ENCODE results near the gene HTT.

HTT gene

DNA sequence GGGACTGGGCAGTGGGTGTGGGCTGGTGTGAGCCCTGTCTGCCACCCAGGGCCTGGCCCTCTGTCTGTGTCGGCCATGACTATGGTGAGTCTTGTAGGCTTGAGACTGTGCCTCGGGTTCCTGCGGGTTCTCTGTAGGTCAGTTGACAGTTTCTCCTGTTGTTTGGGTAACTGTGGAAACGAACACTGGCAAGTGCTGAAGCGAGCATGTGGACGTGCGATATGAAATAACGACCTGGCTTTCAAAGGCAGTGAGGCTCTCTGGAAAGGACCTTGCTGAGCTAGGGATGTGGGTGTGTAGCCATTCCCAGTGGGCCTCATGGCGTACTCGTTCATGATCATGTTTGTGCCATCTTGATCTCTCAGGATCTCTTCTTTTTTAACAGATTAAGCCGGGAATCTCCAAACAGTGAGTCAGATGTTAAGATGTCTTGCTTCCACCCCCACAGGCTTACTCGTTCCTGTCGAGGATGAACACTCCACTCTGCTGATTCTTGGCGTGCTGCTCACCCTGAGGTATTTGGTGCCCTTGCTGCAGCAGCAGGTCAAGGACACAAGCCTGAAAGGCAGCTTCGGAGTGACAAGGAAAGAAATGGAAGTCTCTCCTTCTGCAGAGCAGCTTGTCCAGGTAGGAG is 41.3 kb downstream of the HTT start:
- FAIRE-seq: no peak
- no peak for DNase-seq (ENCODE audit: extremely low spot score, insufficient read length, low read depth)

DNA sequence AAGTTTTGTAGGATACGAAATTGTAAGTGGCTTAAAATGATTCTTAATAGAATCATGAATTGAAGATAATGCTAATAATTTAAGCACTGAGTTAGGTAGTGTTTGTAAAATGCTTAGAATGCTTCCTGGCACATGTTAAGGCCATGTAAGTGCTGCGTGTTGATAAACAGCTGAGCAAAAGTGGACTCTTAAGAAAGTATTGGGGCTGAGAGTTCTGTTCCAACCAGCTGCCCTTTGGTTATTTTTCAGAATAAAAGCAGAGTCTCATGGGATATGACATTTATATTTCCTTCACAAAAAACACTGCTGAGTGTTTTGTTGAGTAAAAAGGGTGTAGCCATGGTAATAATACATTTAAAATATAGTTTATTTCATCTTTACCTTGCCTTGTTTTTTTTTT is 42.5 kb downstream of the HTT start:
- no peak for FAIRE-seq
- DNase-seq (ENCODE audit: extremely low spot score, insufficient read length, low read depth): no peak

DNA sequence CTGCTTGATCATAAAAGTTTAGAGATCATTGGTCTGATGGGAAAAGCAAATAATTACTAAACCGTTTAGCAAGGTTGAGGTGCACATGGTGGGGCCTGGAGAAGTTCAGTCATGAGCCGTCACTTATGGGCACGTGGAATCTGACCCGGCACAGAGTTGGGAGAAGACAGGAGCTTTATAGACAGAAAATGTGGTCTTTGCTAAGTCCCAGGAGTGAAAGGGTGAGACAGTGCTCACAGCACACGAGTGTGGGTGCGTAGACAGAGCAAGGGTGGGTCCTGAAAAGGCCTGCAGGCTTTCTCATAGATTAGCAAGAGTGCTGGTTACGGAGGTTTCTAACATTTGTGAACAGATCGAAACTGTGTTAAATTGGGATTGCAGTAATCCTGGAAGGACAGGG is 43.8 kb downstream of the HTT start:
- no peak for FAIRE-seq

DNA sequence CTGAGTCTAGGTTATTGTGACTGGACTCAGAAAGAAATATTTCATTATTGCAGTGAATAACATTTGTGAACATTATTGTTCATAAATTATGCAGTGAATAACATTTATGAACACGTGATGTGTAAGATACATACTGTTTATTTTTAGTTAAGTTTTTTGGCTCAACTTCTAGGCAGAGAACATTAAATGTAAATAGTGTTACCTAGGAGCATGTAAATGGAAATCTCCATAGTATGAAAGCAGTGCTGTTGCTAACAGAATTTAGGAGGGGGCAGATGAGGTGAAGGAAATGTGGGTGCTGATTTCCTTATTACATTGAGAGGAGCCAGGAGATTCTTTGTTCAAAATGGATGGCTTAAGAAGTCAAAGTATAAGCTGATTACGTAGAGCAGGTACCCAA is 45.0 kb downstream of the HTT start:
- no peak for FAIRE-seq
- no peak for DNase-seq (ENCODE audit: extremely low spot score, insufficient read length, low read depth)

More for the DNA sequence above, 43.8 kb downstream of the HTT start:
- no peak for DNase-seq (ENCODE audit: extremely low spot score, insufficient read length, low read depth)

DNA sequence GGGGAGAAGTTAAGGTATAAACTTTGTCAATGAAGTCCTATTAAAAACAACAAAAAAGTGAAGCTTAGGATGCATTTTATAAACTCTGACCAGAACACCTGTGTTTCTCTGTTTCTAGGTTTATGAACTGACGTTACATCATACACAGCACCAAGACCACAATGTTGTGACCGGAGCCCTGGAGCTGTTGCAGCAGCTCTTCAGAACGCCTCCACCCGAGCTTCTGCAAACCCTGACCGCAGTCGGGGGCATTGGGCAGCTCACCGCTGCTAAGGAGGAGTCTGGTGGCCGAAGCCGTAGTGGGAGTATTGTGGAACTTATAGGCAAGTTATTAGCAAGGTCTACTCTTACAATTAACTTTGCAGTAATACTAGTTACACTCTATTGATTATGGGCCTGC is 46.6 kb downstream of the HTT start:
- FAIRE-seq (no peak), DNase-seq (ENCODE audit: extremely low spot score, insufficient read length, low read depth) (no peak)

DNA sequence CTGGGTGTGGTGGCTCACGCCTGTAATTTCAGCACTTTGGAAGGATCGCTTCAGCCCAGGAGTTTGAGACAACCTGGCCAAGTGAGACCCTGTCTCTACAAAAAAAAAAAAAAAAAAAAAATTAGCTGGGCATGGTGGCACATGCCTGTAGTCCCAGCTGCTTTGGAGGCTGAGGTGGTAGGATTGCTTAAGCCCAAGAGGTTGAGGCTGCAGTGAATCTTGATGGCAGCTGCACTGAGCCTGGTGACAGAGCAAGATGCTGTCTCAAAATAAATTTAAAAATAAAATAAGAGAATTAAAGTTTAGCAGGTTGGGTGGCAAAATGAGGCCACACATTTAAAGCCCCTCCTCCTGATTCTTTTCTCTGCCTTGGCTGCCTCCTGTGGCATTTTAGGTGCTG is 47.1 kb downstream of the HTT start:
- no peak for DNase-seq (ENCODE audit: extremely low spot score, insufficient read length, low read depth)
- FAIRE-seq: no peak

DNA sequence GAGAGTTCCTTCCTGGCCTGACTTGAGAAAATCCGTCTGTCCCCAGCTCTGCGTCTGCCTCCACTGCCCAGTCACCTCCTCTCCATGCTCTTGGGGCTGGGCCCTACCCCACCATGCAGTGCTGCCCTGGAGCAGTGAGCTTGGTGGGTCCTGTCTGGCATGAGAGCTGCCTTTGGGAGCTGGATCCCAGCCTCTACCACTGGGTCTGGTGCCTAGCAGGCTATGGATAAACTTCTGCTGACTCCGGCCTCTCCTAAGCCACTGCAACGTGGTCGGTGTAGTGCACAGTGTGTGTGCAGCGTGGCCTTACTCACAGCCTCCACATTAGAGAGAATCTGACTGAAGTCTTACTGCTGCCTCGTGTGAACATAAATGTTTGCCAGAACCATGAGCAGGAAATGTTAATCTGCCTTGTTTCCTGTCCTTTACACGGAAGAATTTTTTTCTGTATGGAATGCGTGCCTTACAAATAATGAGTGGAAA is 47.6 kb downstream of the HTT start:
- DNase-seq (ENCODE audit: extremely low spot score, insufficient read length, low read depth) (no peak), FAIRE-seq (no peak)

DNA sequence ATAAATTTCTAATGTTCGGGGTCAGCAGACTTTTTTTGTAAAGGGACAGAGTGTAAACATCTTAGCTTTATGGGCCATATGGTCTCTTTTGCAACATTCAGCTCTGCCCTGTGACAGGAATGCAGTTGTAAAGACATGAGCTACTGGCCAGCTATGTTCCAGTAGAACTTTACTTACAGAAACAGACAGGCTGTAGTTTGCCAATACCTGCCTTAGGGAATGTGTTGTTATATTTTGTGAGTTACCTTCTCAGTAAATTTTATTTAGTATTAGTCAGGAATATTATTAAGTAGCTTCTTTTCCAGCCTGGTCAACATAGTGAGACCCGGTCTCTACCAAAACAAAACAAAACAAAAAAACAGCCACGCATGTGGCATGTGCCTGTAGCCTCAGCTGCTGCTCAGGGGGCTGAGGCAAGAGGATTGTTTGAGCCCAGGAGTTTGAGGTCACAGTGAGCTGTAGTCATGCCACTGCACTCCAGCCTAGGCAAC is 48.7 kb downstream of the HTT start:
- DNase-seq (ENCODE audit: extremely low spot score, insufficient read length, low read depth) (no peak), FAIRE-seq (no peak)

DNA sequence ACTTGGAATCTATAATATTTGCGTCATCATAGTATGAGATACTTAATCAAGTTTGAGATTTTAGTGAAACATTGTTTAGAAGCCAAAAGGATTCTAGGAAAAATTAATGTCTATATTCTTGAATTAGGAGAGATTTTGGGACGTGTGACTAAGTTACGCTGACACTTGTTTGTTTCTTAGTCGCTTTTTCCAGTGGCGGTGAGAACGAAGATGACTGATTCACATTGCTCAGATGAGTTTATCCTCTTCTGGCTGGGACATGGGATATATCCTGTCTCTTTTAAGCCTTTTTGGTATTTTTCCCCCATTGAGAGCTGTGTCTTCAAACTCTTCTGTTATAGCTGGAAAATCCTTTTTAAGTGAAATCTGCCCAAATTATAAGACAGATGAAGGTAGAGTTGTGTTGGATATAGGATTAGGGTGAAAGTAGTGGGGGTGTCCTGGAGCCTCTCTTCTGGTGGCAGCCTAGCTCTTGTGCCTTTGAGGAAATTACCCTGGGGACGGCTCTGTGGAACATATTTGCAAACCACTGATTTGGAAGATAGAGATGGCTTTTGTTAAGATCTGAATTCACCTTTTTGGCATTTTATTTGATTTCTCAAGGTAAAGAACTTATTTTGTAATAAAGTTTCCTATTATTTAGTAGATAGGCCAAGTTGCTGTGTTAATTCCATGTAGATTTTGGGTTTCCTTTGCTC is 49.7 kb downstream of the HTT start:
- FAIRE-seq (no peak), DNase-seq (ENCODE audit: extremely low spot score, insufficient read length, low read depth) (no peak)

DNA sequence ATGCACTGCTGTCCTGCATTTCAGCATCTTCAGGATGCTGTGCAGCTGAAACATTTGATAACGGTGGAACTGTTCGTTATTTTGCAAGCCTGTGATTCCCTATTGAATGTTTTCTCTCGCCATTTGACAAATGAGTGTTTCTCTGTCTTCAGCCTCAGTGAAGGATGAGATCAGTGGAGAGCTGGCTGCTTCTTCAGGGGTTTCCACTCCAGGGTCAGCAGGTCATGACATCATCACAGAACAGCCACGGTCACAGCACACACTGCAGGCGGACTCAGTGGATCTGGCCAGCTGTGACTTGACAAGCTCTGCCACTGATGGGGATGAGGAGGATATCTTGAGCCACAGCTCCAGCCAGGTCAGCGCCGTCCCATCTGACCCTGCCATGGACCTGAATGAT is 52.6 kb downstream of the HTT start:
- FAIRE-seq (no peak), DNase-seq (ENCODE audit: extremely low spot score, insufficient read length, low read depth) (no peak)

DNA sequence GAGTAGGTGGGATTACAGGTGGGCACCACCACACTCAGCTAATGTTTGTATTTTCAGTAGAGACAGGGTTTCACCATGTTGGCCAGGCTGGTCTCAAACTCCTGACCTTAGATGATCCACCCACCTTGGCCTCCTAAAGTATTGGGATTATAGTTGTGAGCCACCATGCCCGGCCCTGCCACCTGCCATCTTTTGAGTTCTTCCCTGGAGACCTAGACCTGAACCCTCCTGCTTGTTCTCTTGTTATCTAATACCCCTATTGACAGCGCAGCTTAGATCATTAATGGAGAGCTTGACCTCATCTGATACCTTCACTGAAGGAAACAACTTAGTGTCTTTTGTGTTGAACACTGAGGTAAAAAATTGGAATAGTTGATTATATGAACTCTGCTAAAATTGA is 53.6 kb downstream of the HTT start:
- FAIRE-seq (no peak), DNase-seq (ENCODE audit: extremely low spot score, insufficient read length, low read depth) (no peak)

DNA sequence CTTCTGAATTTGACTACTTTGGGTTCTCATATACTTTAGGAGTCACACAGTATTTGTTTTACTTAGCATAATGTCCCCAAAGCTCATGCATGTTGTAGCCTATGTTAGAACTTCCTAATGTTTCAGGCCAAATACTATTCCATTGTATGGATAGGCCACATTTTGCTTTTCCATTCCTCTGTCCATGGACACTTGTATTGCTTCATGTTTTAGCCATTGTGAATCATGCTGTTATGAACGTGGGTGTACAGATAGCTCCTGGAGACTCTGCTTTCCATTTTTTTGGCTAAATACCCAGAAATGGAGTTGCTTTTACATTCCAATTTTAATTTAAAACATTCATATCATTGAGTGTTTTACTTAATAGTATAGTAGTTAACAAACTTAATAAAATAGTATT is 54.5 kb downstream of the HTT start:
- DNase-seq (ENCODE audit: extremely low spot score, insufficient read length, low read depth) (no peak), FAIRE-seq (no peak)

DNA sequence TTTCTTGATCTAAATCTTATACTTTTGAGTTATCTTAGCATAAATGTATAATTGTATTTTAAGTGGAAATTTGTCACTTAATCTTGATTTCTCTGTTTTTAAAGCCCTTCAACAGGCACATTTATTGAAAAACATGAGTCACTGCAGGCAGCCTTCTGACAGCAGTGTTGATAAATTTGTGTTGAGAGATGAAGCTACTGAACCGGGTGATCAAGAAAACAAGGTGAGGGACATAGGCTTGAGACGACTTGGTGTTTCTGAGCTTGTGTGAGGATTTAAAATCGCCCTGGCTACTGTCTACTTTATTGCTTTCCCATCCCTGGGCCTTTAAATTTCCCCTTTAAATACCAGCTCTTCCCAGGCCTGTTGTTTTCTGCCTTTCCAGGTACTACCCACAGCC is 55.7 kb downstream of the HTT start:
- no peak for FAIRE-seq

DNA sequence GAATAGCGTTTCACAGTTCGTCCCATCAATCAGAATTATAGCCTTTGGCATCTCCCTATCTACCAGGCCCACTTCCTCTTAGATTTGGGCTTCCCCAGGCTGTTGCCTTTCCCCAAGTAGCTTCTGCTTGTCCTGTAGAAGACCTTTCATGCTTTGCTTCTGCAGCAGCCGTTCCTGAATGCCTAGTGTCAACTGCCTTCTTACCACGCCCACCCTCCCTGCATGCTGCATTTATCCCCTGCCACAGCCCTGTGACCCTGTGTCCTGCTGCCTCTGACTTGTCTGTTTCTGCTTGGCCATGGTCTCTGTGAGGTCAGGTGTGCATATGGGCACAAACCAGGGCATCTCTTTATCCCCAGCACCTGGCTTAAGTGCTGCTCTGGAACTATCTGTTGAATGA is 56.3 kb downstream of the HTT start:
- no peak for FAIRE-seq
- no peak for DNase-seq (ENCODE audit: extremely low spot score, insufficient read length, low read depth)

More for the DNA sequence above, 55.7 kb downstream of the HTT start:
- DNase-seq (ENCODE audit: extremely low spot score, insufficient read length, low read depth): no peak

DNA sequence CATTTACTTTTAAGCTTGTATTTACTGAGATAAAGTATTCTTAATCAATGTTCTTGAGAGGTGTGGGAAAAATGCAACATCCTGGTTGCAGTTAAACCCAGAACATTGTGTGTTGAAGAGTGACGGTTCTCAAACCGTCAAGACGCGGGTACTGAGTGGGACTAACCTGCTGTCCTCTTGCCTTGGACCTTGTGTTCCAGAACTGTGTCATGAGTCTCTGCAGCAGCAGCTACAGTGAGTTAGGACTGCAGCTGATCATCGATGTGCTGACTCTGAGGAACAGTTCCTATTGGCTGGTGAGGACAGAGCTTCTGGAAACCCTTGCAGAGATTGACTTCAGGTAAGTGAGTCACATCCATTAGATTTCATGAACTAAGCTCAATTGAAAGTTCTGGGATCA is 59.7 kb downstream of the HTT start:
- FAIRE-seq (no peak), DNase-seq (ENCODE audit: extremely low spot score, insufficient read length, low read depth) (no peak)

DNA sequence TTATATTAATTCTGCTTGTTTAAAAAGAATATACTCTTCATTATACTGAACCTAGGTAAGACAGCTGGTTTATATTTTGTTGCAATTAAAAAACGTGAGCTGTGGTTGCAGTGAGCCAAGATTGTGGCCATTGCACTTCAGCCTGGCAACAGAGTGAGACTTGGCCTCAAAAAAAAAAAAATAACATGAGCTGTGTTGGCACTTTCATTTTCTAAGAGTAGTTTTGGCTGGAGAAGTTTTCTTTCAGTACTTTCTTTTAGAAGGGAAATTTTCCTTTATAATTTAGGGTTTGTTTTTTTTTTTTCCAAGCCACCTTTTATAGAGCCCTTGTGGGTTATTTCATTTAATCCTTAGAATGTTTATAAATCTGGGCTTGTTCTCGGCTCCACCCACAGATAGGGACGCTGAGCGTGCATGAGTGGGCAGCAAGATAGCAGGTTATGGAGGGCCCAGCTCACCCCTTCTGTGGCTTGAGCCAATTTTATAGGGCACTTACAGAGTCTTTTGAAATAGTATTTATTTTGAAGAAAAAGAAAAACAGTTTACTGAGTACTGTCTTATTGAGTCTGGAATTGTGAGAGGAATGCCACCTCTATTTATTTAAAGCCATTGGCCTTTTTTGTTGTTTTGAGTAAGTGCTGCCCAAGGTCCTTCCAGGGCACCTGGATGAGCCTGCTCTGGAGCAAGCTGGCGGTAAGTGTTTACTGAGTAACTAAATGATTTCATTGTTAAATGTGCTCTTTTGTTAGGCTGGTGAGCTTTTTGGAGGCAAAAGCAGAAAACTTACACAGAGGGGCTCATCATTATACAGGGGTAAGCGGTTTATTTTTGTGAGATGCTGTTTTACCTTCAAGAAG is 60.9 kb downstream of the HTT start:
- FAIRE-seq (no peak), DNase-seq (ENCODE audit: extremely low spot score, insufficient read length, low read depth) (no peak)

DNA sequence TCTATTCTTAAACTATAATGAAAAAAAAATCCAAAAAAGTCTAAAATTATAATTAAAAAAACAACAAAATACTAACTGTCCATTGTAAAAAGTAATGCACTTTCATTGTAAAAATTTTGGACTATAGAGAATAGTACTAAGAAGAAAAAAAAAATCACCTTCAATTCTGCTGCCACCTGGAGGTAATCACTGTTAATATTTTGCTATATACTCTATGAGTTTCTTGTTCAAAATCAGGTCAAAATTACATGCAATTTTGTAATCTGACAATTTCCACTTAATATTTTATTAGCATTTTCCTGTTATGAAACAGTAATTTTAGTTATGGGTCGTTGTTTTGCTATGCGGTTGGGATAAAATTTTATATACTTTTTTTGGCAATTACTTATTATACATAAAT is 62.0 kb downstream of the HTT start:
- FAIRE-seq: no peak
- DNase-seq (ENCODE audit: extremely low spot score, insufficient read length, low read depth): no peak

DNA sequence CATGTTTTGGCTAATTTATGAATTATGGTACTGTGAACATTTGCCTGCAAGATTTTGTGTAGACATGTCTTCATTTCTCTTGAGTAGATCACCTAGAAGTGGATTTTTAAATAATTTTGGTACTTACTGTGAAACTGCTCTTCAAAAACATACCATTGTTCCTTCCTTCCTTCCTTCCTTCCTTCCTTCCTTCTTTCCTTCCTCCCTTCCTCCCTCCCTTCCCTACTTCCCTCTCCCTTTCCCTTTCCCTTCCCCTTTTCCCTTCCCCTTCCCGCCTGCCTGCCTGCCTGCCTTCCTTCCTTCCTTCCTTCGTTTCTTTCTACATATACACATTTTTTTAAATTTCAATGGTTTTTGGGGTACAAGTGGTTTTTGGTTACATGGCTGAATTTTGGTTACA is 63.4 kb downstream of the HTT start:
- no peak for DNase-seq (ENCODE audit: extremely low spot score, insufficient read length, low read depth)
- no peak for FAIRE-seq

DNA sequence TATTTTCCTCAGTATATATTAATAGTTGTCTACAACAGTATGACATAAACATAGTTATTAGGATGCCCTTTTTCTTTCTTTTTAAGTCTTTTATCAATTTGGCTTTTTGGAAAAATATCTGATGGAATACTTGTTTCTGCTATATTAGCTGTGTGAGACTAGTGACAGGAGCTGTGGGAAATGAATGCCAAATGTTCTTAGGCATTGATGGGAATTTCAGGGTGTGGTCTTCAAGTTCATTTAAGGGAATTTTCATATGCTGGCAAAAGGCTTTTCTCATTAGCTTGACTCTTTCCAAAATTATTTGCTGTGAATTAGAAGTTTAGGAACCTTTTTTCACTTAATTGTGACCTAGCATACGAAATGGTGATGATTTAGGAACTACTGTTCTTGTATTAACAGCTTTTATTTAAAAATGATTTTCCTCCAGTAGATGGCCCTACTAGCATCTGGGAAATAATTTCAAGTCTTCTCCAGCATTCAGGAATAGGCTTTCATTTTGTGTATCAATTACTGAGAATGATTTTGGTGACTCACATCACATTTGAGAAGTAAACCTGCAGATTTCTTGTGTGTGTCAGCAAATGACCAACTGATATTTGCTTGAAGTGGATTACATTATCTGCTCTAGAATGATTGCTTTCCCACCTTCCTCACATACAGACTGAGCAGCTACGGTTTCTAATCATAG is 70.9 kb downstream of the HTT start:
- FAIRE-seq (no peak), DNase-seq (ENCODE audit: extremely low spot score, insufficient read length, low read depth) (no peak)

DNA sequence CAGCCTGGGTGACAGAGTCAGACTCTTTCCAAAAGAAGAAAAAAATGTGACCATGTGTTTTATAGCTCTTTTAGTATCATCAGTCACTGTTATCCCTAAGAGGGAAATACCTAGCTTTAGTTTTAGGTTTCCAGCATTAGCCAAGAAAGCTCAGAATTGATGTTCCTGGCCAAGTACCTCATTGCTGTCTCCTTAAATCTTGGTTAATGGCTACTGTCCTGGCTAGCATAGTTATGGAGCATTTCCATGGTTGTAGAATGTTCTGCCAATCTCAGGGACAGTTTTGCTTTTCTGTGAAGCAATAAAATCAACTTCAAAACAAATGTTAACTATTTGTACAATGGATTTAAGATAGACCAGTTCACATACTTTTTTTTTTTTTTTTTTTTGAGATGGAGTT is 74.4 kb downstream of the HTT start:
- no peak for FAIRE-seq
- no peak for DNase-seq (ENCODE audit: extremely low spot score, insufficient read length, low read depth)

Data from GM18507 (cell line).